GM12878 (cell line): ENCODE measurements around the gene TKFC. TPM values are rescaled to one million over a fixed set of nuclear protein-coding genes. Genes with fewer than 3 reads are reported as not detected.

Experiments
- ATAC-seq: fragments of 200-7000 bp; cut with Tn5 transposase; 3 replicates; pipeline ENCODE4 v1.9.1; 2020; ENCODE audit warnings: mild to moderate bottlenecking, moderate library complexity
- BruUV-seq: library from RNA; stranded (reverse); fragments of 400-500 nt; replicated peaks from 2 replicates; lab custom pipeline; 2021; lab: Mats Ljungman, UMichigan
- CTCF ChIA-PET: fragments of 300-600 bp; sonication (Branson Sonifier 250); formaldehyde crosslinking; extraction: SDS; loops from one replicate; lab custom pipeline; 2021; ENCODE audit warnings: inconsistent platforms; lab: Yijun Ruan, JAX
- POLR2A ChIA-PET: fragments of 350-600 bp; formaldehyde crosslinking; extraction: SDS; loops from one replicate; lab custom pipeline; 2021; ENCODE audit warnings: inconsistent platforms; lab: Charles Lee
- RAD21 ChIA-PET: fragments of 300-600 bp; sonication (Branson Sonifier 250); formaldehyde crosslinking; loops from one replicate; lab custom pipeline; 2023; ENCODE audit warnings: antibody characterized with exemption; ENCODE audit not compliant: unreplicated experiment; lab: Charles Lee
- SMC1A ChIA-PET: fragments of 300-600 bp; sonication (Branson Sonifier 250); formaldehyde crosslinking; loops from one replicate; lab custom pipeline; 2023; ENCODE audit not compliant: unreplicated experiment, uncharacterized antibody; lab: Charles Lee
- DNase-seq: peaks from one replicate; pipeline ENCODE4 v3.0.0-alpha.2; 2011; ENCODE audit warnings: low read depth, low spot score
- FAIRE-seq: peaks from 3 replicates; lab custom pipeline; 2011; peaks lifted over from hg19 to GRCh38; lab: Jason Lieb, UNC
- H2AFZ ChIP-seq: 2 replicates; pipeline ENCODE4 v1.6.0; 2011; ENCODE audit warnings: low read depth, low read length, control low read depth; ENCODE audit not compliant: control insufficient read depth
- H3K27ac ChIP-seq: 2 replicates; pipeline ENCODE4 v1.5.1; 2011; ENCODE audit warnings: control low read depth; ENCODE audit not compliant: control insufficient read depth, insufficient read depth
- H3K27me3 ChIP-seq, 2 experiments: replicated peaks in 1 of 2; 2 replicates each; pipeline versions ENCODE4 v1.6.0 to v1.6.1; 2011; ENCODE audit warnings: low read length in 1 of 2; ENCODE audit not compliant: control insufficient read depth in 2 of 2, insufficient read depth in 2 of 2
- H3K36me3 ChIP-seq, 2 experiments: 2 replicates each; pipeline ENCODE4 v1.5.1; 2011; ENCODE audit warnings: low read length in 1 of 2; ENCODE audit not compliant: control insufficient read depth in 2 of 2, insufficient read depth in 2 of 2
- H3K4me1 ChIP-seq: 2 replicates; pipeline ENCODE4 v1.6.1; 2011; ENCODE audit warnings: mild to moderate bottlenecking, low read length, moderate library complexity, mixed read lengths; ENCODE audit not compliant: control insufficient read depth, insufficient read depth
- H3K4me2 ChIP-seq: 2 replicates; pipeline ENCODE4 v1.6.0; 2011; ENCODE audit warnings: control low read depth; ENCODE audit not compliant: control insufficient read depth, insufficient read depth
- H3K4me3 ChIP-seq: fragments of 200-600 bp; sonication (generic); 2 replicates; pipeline ENCODE4 v1.5.1; 2016
- H3K79me2 ChIP-seq: 2 replicates; pipeline ENCODE4 v1.6.0; 2011; ENCODE audit warnings: low read length; ENCODE audit not compliant: control insufficient read depth, insufficient read depth
- H3K9ac ChIP-seq: 2 replicates; pipeline ENCODE4 v1.8.0; 2011; ENCODE audit warnings: low read length, control low read depth, mixed read lengths; ENCODE audit not compliant: control insufficient read depth, insufficient read depth
- H3K9me3 ChIP-seq: replicated peaks from 3 replicates; pipeline ENCODE4 v1.5.1; 2011; ENCODE audit warnings: mild to moderate bottlenecking, low read length; ENCODE audit not compliant: control insufficient read depth, insufficient read depth
- H4K20me1 ChIP-seq: 2 replicates; pipeline ENCODE4 v1.6.0; 2011; ENCODE audit not compliant: control insufficient read depth, insufficient read depth
- BACH1 ChIP-seq: fragments of 450-650 bp; IDR thresholded peaks from 2 replicates; pipeline ENCODE4 v1.6.1; 2017; ENCODE audit warnings: mild to moderate bottlenecking, borderline replicate concordance
- CREM ChIP-seq: IDR thresholded peaks from 2 replicates; pipeline ENCODE4 v1.6.1; 2014; ENCODE audit warnings: antibody characterized with exemption, low read depth
- MYC ChIP-seq: IDR thresholded peaks from 2 replicates; pipeline ENCODE4 v1.6.1; 2011; ENCODE audit warnings: mild to moderate bottlenecking, low read length, moderate library complexity, inconsistent platforms; ENCODE audit not compliant: insufficient read depth, insufficient replicate concordance, insufficient read length, severe bottlenecking
- RELA ChIP-seq: fragments of 450-650 bp; IDR thresholded peaks from 2 replicates; pipeline ENCODE4 v1.8.0; 2014; ENCODE audit warnings: borderline replicate concordance; ENCODE audit not compliant: partially characterized antibody
- ZNF274 ChIP-seq: IDR thresholded peaks from one replicate; pipeline ENCODE4 v1.8.0; 2011; ENCODE audit not compliant: insufficient read length, insufficient read depth
- WGBS: methylation state at CpG from one replicate; pipeline ENCODE4 v1.1.6; 2016; ENCODE audit warnings: low lambda C conversion rate; ENCODE audit not compliant: insufficient replicate concordance, insufficient coverage; ENCODE audit errors: missing lambda C conversion rate; 5-methylcytosine and 5-hydroxymethylcytosine counted together
- in situ Hi-C: fragments of 300-500 bp; cut with MboI; formaldehyde crosslinking; loops from 9 replicates; pipeline ENCODE4 v1.14.3; 2018; ENCODE audit warnings: mixed read lengths
- intact Hi-C: fragments of 100-400 bp; cut with micrococcal nuclease; formaldehyde crosslinking; loops from one replicate; pipeline ENCODE4 v1.14.2; 2022; ENCODE audit not compliant: unreplicated experiment
- polyA plus RNA-seq, 11 experiments: library from polyadenylated mRNA; depleted of rRNA in 4 of 11; unstranded in 6 of 11; stranded (reverse) in 5 of 11; fragments of >200 nt; fragmentation: Nextera tagmentation in 4 of 11; fragmentation: Illumina TruSeq in 1 of 11; extraction: Ambion mirVana in 4 of 11; extraction: Trizol in 1 of 11; gene quantifications; 1 replicate in 1 of 11; 2 replicates in 10 of 11; pipeline versions ENCODE4 v1.2.1 to v1.2.3, GENCODE V29; 2011 to 2016; ENCODE audit warnings: inconsistent platforms in 2 of 11, missing spikeins in 2 of 11, low read depth in 1 of 11
- total RNA-seq, 4 experiments: library from RNA; depleted of rRNA in 3 of 4; stranded (reverse); fragments of >200 nt in 3 of 4; fragmentation: Illumina TruSeq in 1 of 4; extraction: Trizol in 1 of 4; gene quantifications; 2 replicates each; pipeline versions ENCODE4 v1.2.1 to v1.2.3, GENCODE V29; 2013 to 2021

Gene TKFC
- total and polyA plus RNA-seq, 10 of the 15 experiments (the other 5 are each of a cell fraction or from before 2014, with no cell fraction given), result 2.4 to 113 (median 59.0) TPM

GRCh38 chr11:61370349-61371005, 37.4 kb downstream of the TKFC start (continued):
- TF ChIP-seq ZNF274 (no peak), MYC (no peak), BACH1 (no peak)

GRCh38 chr11:61372659-61373420, 39.8 kb downstream of the TKFC start:
- H3K27ac ChIP-seq, result no peak overlapping the region
- SMC1A ChIA-PET, result no interaction called here
- H3K9ac ChIP-seq, result no peak overlapping the region
- RAD21 ChIA-PET, result interaction anchor here (0.9 to 8.0 kb wide), 2 partner anchors 12 to 14 kb away, joined by 3 to 72 read pairs; partner anchors contain the start of genes CYB561A3 and TMEM138
- H3K4me3 ChIP-seq, result no peak overlapping the region
- no peak for FAIRE-seq
- ATAC-seq, result no peak
- no peak for TF ChIP-seq RELA
- TF ChIP-seq CREM, result no peak
- H3K79me2 ChIP-seq, result no peaks in the 10 kb centered on the region
- no peaks in the 10 kb centered on the region for H4K20me1 ChIP-seq
- in situ Hi-C loops, result no loop called here
- intact Hi-C loops, result no loop called here
- H3K9me3 ChIP-seq, result no peaks in the 10 kb centered on the region
- no peaks in the 10 kb centered on the region for H3K27me3 ChIP-seq
- H2AFZ ChIP-seq, result no peak overlapping the region
- H3K4me1 ChIP-seq, result peaks cover 8% of the 10 kb centered on the region
- no TSS peak for BruUV-seq
- DNase-seq, result no peak
- WGBS, result 94% methylated on average over 8 of the region's 8 CpGs
- peaks cover 9 to 14% of the 10 kb centered on the region in 2 experiments for H3K36me3 ChIP-seq
- POLR2A ChIA-PET, result interaction anchor here (0.5 kb wide), 1 partner anchor 65 kb away, joined by 3 read pairs; no protein-coding TSS in a partner anchor
- CTCF ChIA-PET, result interaction anchor here (0.6 to 23.9 kb wide), 3 partner anchors 9 to 36 kb away, joined by 3 to 309 read pairs (median 3); no protein-coding TSS in a partner anchor
- no peak overlapping the region for H3K4me2 ChIP-seq
